HEK293 (cell line): ENCODE data around the gene PSME1.

Experiments
- ATF2 ChIP-seq: fragments of 450-650 bp; formaldehyde crosslinking; IDR thresholded peaks from 2 replicates; pipeline ENCODE4 v1.5.1; 2016; ENCODE audit warnings: missing biosample characterization, missing genetic modification characterization, low read depth
- EGR2 ChIP-seq: fragments of 450-650 bp; formaldehyde crosslinking; IDR thresholded peaks from 2 replicates; pipeline ENCODE4 v1.5.1; 2016; ENCODE audit warnings: low read depth, missing biosample characterization, missing genetic modification characterization
- FEZF1 ChIP-seq: fragments of 450-650 bp; formaldehyde crosslinking; IDR thresholded peaks from 2 replicates; pipeline ENCODE4 v1.5.1; 2016; ENCODE audit warnings: missing biosample characterization, missing genetic modification characterization
- GLIS1 ChIP-seq: fragments of 450-650 bp; formaldehyde crosslinking; IDR thresholded peaks from 2 replicates; pipeline ENCODE4 v1.5.1; 2016; ENCODE audit warnings: missing biosample characterization, missing genetic modification characterization
- IKZF3 ChIP-seq: fragments of 450-650 bp; IDR thresholded peaks from 2 replicates; pipeline ENCODE4 v1.5.0; 2018; ENCODE audit warnings: missing biosample characterization, mild to moderate bottlenecking, missing genetic modification characterization, moderate library complexity
- KLF16 ChIP-seq: fragments of 450-650 bp; formaldehyde crosslinking; IDR thresholded peaks from 2 replicates; pipeline ENCODE4 v1.5.1; 2017; ENCODE audit warnings: missing biosample characterization, missing genetic modification characterization
- KLF7 ChIP-seq: fragments of 450-650 bp; formaldehyde crosslinking; IDR thresholded peaks from 2 replicates; pipeline ENCODE4 v1.5.1; 2016; ENCODE audit warnings: missing biosample characterization, missing genetic modification characterization, borderline replicate concordance
- KLF8 ChIP-seq: fragments of 450-650 bp; formaldehyde crosslinking; IDR thresholded peaks from 2 replicates; pipeline ENCODE4 v1.5.1; 2016; ENCODE audit warnings: missing biosample characterization, missing genetic modification characterization
- PRDM10 ChIP-seq: fragments of 450-650 bp; formaldehyde crosslinking; IDR thresholded peaks from 2 replicates; pipeline ENCODE4 v1.5.1; 2016; ENCODE audit warnings: missing biosample characterization, missing genetic modification characterization
- SP7 ChIP-seq: fragments of 450-650 bp; formaldehyde crosslinking; IDR thresholded peaks from 2 replicates; pipeline ENCODE4 v1.5.1; 2016; ENCODE audit warnings: missing biosample characterization, missing genetic modification characterization
- TRIM28 ChIP-seq: IDR thresholded peaks from 2 replicates; pipeline ENCODE4 v1.6.1; 2011; ENCODE audit warnings: low read length, control low read depth, borderline replicate concordance
- ZBTB1 ChIP-seq: fragments of 450-650 bp; formaldehyde crosslinking; IDR thresholded peaks from 2 replicates; pipeline ENCODE4 v1.5.1; 2016; ENCODE audit warnings: missing biosample characterization, missing genetic modification characterization
- ZBTB21 ChIP-seq: fragments of 450-650 bp; formaldehyde crosslinking; IDR thresholded peaks from 2 replicates; pipeline ENCODE4 v1.5.1; 2017; ENCODE audit warnings: missing biosample characterization, missing genetic modification characterization
- ZBTB26 ChIP-seq: fragments of 450-650 bp; formaldehyde crosslinking; optimal IDR thresholded peaks from 2 replicates; pipeline ENCODE3; 2016; ENCODE audit warnings: missing biosample characterization, mild to moderate bottlenecking, missing genetic modification characterization
- ZBTB48 ChIP-seq: fragments of 450-650 bp; formaldehyde crosslinking; IDR thresholded peaks from 2 replicates; pipeline ENCODE4 v1.5.1; 2016; ENCODE audit warnings: missing biosample characterization, missing genetic modification characterization
- ZBTB7A ChIP-seq: fragments of 450-650 bp; formaldehyde crosslinking; IDR thresholded peaks from 2 replicates; pipeline ENCODE4 v1.5.1; 2016; ENCODE audit warnings: low read depth, missing biosample characterization, missing genetic modification characterization
- ZEB2 ChIP-seq: fragments of 450-650 bp; formaldehyde crosslinking; IDR thresholded peaks from 2 replicates; pipeline ENCODE4 v1.5.1; 2016; ENCODE audit warnings: missing biosample characterization, missing genetic modification characterization
- ZNF10 ChIP-seq: fragments of 450-650 bp; formaldehyde crosslinking; IDR thresholded peaks from 2 replicates; pipeline ENCODE4 v1.5.1; 2017; ENCODE audit warnings: missing biosample characterization, missing genetic modification characterization
- ZNF324 ChIP-seq: fragments of 450-650 bp; formaldehyde crosslinking; IDR thresholded peaks from 2 replicates; pipeline ENCODE4 v1.5.1; 2016; ENCODE audit warnings: missing biosample characterization, missing genetic modification characterization
- ZNF335 ChIP-seq: fragments of 450-650 bp; formaldehyde crosslinking; conservative IDR thresholded peaks from 2 replicates; pipeline ENCODE4 v1.5.1; 2016; ENCODE audit warnings: missing biosample characterization, missing genetic modification characterization
- ZNF341 ChIP-seq: fragments of 450-650 bp; formaldehyde crosslinking; IDR thresholded peaks from 2 replicates; pipeline ENCODE4; 2016; ENCODE audit warnings: low read depth, missing biosample characterization, missing genetic modification characterization
- ZNF366 ChIP-seq: fragments of 450-650 bp; formaldehyde crosslinking; conservative IDR thresholded peaks from 2 replicates; pipeline ENCODE4 v1.5.1; 2016; ENCODE audit warnings: missing biosample characterization, missing genetic modification characterization
- ZNF394 ChIP-seq: fragments of 450-650 bp; formaldehyde crosslinking; IDR thresholded peaks from 2 replicates; pipeline ENCODE4 v1.5.1; 2016; ENCODE audit warnings: missing biosample characterization, missing genetic modification characterization, mild to moderate bottlenecking, moderate library complexity, borderline replicate concordance
- ZNF555 ChIP-seq: fragments of 450-650 bp; formaldehyde crosslinking; conservative IDR thresholded peaks from 2 replicates; pipeline ENCODE4 v1.5.1; 2017; ENCODE audit warnings: missing biosample characterization, mild to moderate bottlenecking, missing genetic modification characterization, inconsistent platforms
- ZNF629 ChIP-seq: fragments of 450-650 bp; formaldehyde crosslinking; IDR thresholded peaks from 2 replicates; pipeline ENCODE4 v1.5.1; 2017; ENCODE audit warnings: missing biosample characterization, missing genetic modification characterization
- ZNF664 ChIP-seq: fragments of 450-650 bp; formaldehyde crosslinking; IDR thresholded peaks from 2 replicates; pipeline ENCODE4 v1.5.1; 2016; ENCODE audit warnings: missing biosample characterization, missing genetic modification characterization
- ZNF677 ChIP-seq: fragments of 450-650 bp; IDR thresholded peaks from 2 replicates; pipeline ENCODE4 v1.5.0; 2018; ENCODE audit warnings: missing biosample characterization, mild to moderate bottlenecking, missing genetic modification characterization, moderate library complexity
- ZNF785 ChIP-seq: fragments of 450-650 bp; formaldehyde crosslinking; IDR thresholded peaks from 2 replicates; pipeline ENCODE4 v1.5.1; 2016; ENCODE audit warnings: missing biosample characterization, missing genetic modification characterization
- ZSCAN4 ChIP-seq: fragments of 450-650 bp; formaldehyde crosslinking; IDR thresholded peaks from 2 replicates; pipeline ENCODE4 v1.5.1; 2017; ENCODE audit warnings: missing biosample characterization, missing genetic modification characterization
- TF ChIP-seq, protein P1 (sequence below): fragments of 450-650 bp; formaldehyde crosslinking; IDR thresholded peaks from 2 replicates; pipeline ENCODE4 v1.5.1; 2017; ENCODE audit warnings: missing biosample characterization, missing genetic modification characterization

PSME1 gene

GRCh38 chr14:24114532-24115421, 21.2 kb upstream of the PSME1 start, which contains the start of the genes DCAF11 and NRL (continued):
- TF ChIP-seq ZSCAN4 (tag by site-specific recombination), result peak; percentile 44
- TF ChIP-seq ZNF629 (tag by site-specific recombination), result peak; percentile 98
- peak; percentile 23; the same call in 1 of the 2 replicates for TF ChIP-seq ZNF324 (tag by site-specific recombination)
- TF ChIP-seq ZBTB26 (tag by site-specific recombination), result peak; percentile 50
- peak; percentile 94 for TF ChIP-seq ZNF664 (tag by site-specific recombination)
- TF ChIP-seq, protein P1, sequence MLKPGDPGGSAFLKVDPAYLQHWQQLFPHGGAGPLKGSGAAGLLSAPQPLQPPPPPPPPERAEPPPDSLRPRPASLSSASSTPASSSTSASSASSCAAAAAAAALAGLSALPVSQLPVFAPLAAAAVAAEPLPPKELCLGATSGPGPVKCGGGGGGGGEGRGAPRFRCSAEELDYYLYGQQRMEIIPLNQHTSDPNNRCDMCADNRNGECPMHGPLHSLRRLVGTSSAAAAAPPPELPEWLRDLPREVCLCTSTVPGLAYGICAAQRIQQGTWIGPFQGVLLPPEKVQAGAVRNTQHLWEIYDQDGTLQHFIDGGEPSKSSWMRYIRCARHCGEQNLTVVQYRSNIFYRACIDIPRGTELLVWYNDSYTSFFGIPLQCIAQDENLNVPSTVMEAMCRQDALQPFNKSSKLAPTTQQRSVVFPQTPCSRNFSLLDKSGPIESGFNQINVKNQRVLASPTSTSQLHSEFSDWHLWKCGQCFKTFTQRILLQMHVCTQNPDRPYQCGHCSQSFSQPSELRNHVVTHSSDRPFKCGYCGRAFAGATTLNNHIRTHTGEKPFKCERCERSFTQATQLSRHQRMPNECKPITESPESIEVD (tag by site-specific recombination), result no peak
- peak; percentile 78 for TF ChIP-seq ZNF366 (tag by site-specific recombination)
- TF ChIP-seq ZBTB7A (tag by site-specific recombination), result peak; percentile 36; the same call in 1 of the 2 replicates
- no peak for TF ChIP-seq ZNF555
- TF ChIP-seq FEZF1 (tag by site-specific recombination), result peak; percentile 75
- TF ChIP-seq ZNF785 (tag by site-specific recombination), result peak; percentile 93
- peak; percentile 92 for TF ChIP-seq PRDM10 (tag by site-specific recombination)
- TF ChIP-seq KLF16 (tag by site-specific recombination), result peak; percentile 99
- TF ChIP-seq ZNF394 (tag by site-specific recombination), result peak; percentile 15; the same call in 1 of the 2 replicates
- TF ChIP-seq TRIM28, result 0 out of 2 replicates have a peak, but pooled peaks have one; percentile 43
- no peak for TF ChIP-seq ATF2
- peak; percentile 59 for TF ChIP-seq SP7 (tag by site-specific recombination)
- TF ChIP-seq ZNF335 (tag by site-specific recombination), result peak; percentile 81
- TF ChIP-seq ZBTB21 (tag by site-specific recombination), result peak; percentile 97
- TF ChIP-seq ZNF341 (tag by site-specific recombination), result peak; percentile 100
- TF ChIP-seq GLIS1, result peak; percentile 85; the same call in 1 of the 2 replicates
- peak; percentile 98 for TF ChIP-seq EGR2 (tag by site-specific recombination)
- no peak for TF ChIP-seq ZNF10 (tag by site-specific recombination)
- no peak for TF ChIP-seq ZNF677 (tag by site-specific recombination)
- TF ChIP-seq ZEB2 (tag by site-specific recombination), result peak; percentile 93
- peak; percentile 96 for TF ChIP-seq KLF8 (tag by site-specific recombination)
- peak; percentile 47; the same call in 1 of the 2 replicates for TF ChIP-seq IKZF3 (tag by site-specific recombination)
- TF ChIP-seq KLF7 (tag by site-specific recombination), result 0 out of 2 replicates have a peak, but pooled peaks have one; percentile 9
- peak; percentile 99 for TF ChIP-seq ZBTB1 (tag by site-specific recombination)
- no peak; the same call in 1 of the 2 replicates for TF ChIP-seq ZBTB48 (tag by site-specific recombination)
